Measurements from ENCODE around the gene CXCR6.
A peak's percentile ranks its signal among the peaks of the same experiment; 100 is the strongest.

The CXCR6 gene

GRCh38 chr3:45922950-45923590, 20.2 kb upstream of the CXCR6 start:
- no peak for DNase-seq

GRCh38 chr3:45923755-45924154, 19.5 kb upstream of the CXCR6 start:
- no peak for DNase-seq

GRCh38 chr3:45927881-45928280, 15.4 kb upstream of the CXCR6 start:
- no peak for DNase-seq

- DNase-seq, result peak in 1 of 2 experiments; percentile 1
Observed at GRCh38 chr3:45929042-45929679, 14.1 kb upstream of the CXCR6 start.

GRCh38 chr3:45931496-45931895, 11.8 kb upstream of the CXCR6 start:
- DNase-seq, result no peak

GRCh38 chr3:45932112-45932511, 11.2 kb upstream of the CXCR6 start:
- DNase-seq, result no peak

- no peak for DNase-seq
Observed at GRCh38 chr3:45933591-45933990, 9.7 kb upstream of the CXCR6 start.

GRCh38 chr3:45936261-45936660, 7.0 kb upstream of the CXCR6 start:
- DNase-seq, result no peak

GRCh38 chr3:45937206-45938042, 5.8 kb upstream of the CXCR6 start:
- DNase-seq, result no peak

- no peak for DNase-seq
Observed at GRCh38 chr3:45938043-45938435, 5.2 kb upstream of the CXCR6 start.

- DNase-seq, result peak; percentile 12 to 42
Observed at GRCh38 chr3:45938864-45939263, 4.4 kb upstream of the CXCR6 start.

- no peak for DNase-seq
Observed at GRCh38 chr3:45939341-45939771, 3.9 kb upstream of the CXCR6 start.

GRCh38 chr3:45940004-45940780, 3.1 kb upstream of the CXCR6 start:
- DNase-seq, result no peak

- no peak for DNase-seq
Observed at GRCh38 chr3:45940781-45941365, 2.4 kb upstream of the CXCR6 start.

- no peak for DNase-seq
Observed at GRCh38 chr3:45942051-45942825, 1.0 kb upstream of the CXCR6 start.

GRCh38 chr3:45944830-45945620, 1.8 kb downstream of the CXCR6 start:
- no peak for DNase-seq

- no peak for DNase-seq
Observed at GRCh38 chr3:45946307-45946706, 3.0 kb downstream of the CXCR6 start.

- DNase-seq, result no peak
Observed at GRCh38 chr3:45946875-45947274, 3.6 kb downstream of the CXCR6 start.

GRCh38 chr3:45947361-45947760, 4.1 kb downstream of the CXCR6 start:
- DNase-seq, result no peak

GRCh38 chr3:45948311-45948781, 5.1 kb downstream of the CXCR6 start:
- no peak for DNase-seq

GRCh38 chr3:45948881-45949280, 5.6 kb downstream of the CXCR6 start:
- no peak for DNase-seq

Data from NCI-H187 (cell line).